Mammary epithelial cell (primary cell): ENCODE results near the gene ANKZF1.

Source experiments
- EZH2 ChIP-seq: IDR thresholded peaks from 2 replicates; pipeline ENCODE4 v1.6.1; 2012; ENCODE audit warnings: low read length, inconsistent platforms, borderline replicate concordance
- TF ChIP-seq, protein P1 (sequence below), 2 donors: IDR thresholded peaks in 1 of 2; conservative IDR thresholded peaks in 1 of 2; 2 replicates each; pipeline ENCODE4 v1.5.1; 2011 to 2012; ENCODE audit warnings: inconsistent platforms in 2 of 2, low read length in 2 of 2, mild to moderate bottlenecking in 2 of 2, control low read depth in 1 of 2, low read depth in 1 of 2; ENCODE audit not compliant: insufficient read depth in 1 of 2; ENCODE audit errors: extremely low read depth in 1 of 2

DNA sequence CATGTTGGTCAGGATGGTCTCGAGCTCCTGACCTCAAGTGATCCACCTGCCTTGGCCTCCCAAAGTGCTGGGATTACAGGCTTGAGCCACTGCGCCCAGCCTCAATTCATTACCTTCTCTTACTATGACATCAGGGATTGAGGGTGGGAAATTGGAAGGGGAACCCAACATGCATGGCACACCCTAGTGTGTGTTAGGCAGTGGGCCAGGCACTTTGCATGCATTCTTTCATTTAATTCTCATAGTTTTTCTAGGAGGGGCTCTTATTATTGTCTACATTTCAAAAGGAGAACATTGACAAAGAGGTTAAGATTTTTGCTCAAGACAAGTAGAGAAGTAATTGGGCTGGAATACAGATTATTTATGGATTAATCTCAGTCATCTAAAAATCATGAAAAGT is 38.7 kb downstream of the ANKZF1 start:
- TF ChIP-seq, protein P1, sequence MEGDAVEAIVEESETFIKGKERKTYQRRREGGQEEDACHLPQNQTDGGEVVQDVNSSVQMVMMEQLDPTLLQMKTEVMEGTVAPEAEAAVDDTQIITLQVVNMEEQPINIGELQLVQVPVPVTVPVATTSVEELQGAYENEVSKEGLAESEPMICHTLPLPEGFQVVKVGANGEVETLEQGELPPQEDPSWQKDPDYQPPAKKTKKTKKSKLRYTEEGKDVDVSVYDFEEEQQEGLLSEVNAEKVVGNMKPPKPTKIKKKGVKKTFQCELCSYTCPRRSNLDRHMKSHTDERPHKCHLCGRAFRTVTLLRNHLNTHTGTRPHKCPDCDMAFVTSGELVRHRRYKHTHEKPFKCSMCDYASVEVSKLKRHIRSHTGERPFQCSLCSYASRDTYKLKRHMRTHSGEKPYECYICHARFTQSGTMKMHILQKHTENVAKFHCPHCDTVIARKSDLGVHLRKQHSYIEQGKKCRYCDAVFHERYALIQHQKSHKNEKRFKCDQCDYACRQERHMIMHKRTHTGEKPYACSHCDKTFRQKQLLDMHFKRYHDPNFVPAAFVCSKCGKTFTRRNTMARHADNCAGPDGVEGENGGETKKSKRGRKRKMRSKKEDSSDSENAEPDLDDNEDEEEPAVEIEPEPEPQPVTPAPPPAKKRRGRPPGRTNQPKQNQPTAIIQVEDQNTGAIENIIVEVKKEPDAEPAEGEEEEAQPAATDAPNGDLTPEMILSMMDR (conservative IDR thresholded peaks at IDR 0.05 in 1 of 2, IDR thresholded peaks at IDR 0.05 in 1 of 2; ENCODE audit: extremely low read depth in 1 of 2, insufficient read depth in 1 of 2, low read depth in 1 of 2, low read length in 2 of 2) = no peak
- no peak for TF ChIP-seq EZH2
